K562 (cell line): ENCODE results near the gene AHNAK. TPM values are rescaled to one million over a fixed set of nuclear protein-coding genes. Genes with fewer than 3 reads are reported as not detected.

Experiments used
- CHD7 ChIP-seq: fragments of 200-600 bp; sonication (generic); IDR thresholded peaks from one replicate; pipeline ENCODE4 v1.6.1; 2012; ENCODE audit warnings: mild to moderate bottlenecking, low read depth, low read length, inconsistent platforms
- GTF2B ChIP-seq: IDR thresholded peaks from 2 replicates; pipeline ENCODE4 v1.6.1; 2011; ENCODE audit not compliant: insufficient read length; ENCODE audit errors: extremely low read depth
- KAT2B ChIP-seq: IDR thresholded peaks from one replicate; pipeline ENCODE4 v1.6.1; 2012; ENCODE audit warnings: low read depth, mild to moderate bottlenecking, control low read depth, inconsistent platforms, low read length, moderate library complexity
- MLLT1 ChIP-seq, 2 experiments: fragments of 450-650 bp; IDR thresholded peaks; 2 replicates each; pipeline ENCODE4 v1.6.1; 2016
- ZC3H11A ChIP-seq: IDR thresholded peaks from 2 replicates; pipeline ENCODE4 v1.6.1; 2012; ENCODE audit warnings: low read depth, low read length, improper control_type of control experiment
- ZC3H8 ChIP-seq: fragments of 450-650 bp; IDR thresholded peaks from 2 replicates; pipeline ENCODE4 v1.6.1; 2017
- ZNF592 ChIP-seq: fragments of 450-650 bp; IDR thresholded peaks from 2 replicates; pipeline ENCODE4 v1.6.1; 2017; ENCODE audit warnings: antibody characterized with exemption, mild to moderate bottlenecking
- polyA plus RNA-seq, 8 experiments: library from polyadenylated mRNA; depleted of rRNA in 4 of 8; stranded (reverse) in 5 of 8; unstranded in 3 of 8; fragments of >200 nt; fragmentation: Nextera tagmentation in 2 of 8; fragmentation: Illumina TruSeq in 1 of 8; extraction: Ambion mirVana in 2 of 8; extraction: Trizol in 1 of 8; gene quantifications; 2 replicates each; pipeline versions ENCODE4 v1.2.1 to v1.2.3, GENCODE V29; 2011 to 2014; ENCODE audit warnings: inconsistent platforms in 1 of 8, missing spikeins in 1 of 8
- total RNA-seq, 7 experiments: library from RNA; depleted of rRNA in 6 of 7; stranded (reverse); fragments of >200 nt in 6 of 7; fragmentation: Illumina TruSeq in 2 of 7; extraction: Trizol in 2 of 7; gene quantifications; 2 replicates each; pipeline versions ENCODE4 v1.2.1 to v1.2.3, GENCODE V29; 2011 to 2021; ENCODE audit warnings: low replicate concordance in 1 of 7

AHNAK gene
- total and polyA plus RNA-seq, 9 of the 15 experiments (the other 6 are each of a cell fraction or from before 2014, with no cell fraction given), result 1.5 to 89.7 (median 45.0) TPM

GRCh38 chr11:62402226-62402959, 144.2 kb downstream of the AHNAK start (continued):
- TF ChIP-seq CHD7, result no peak
- TF ChIP-seq KAT2B, result no peak
- TF ChIP-seq GTF2B, result no peak
- TF ChIP-seq ZC3H8, result no peak
- TF ChIP-seq ZNF592, result peak; percentile 69; the same call in 1 of the 2 replicates
- no peak for TF ChIP-seq ZC3H11A
- 0 out of 4 replicates have a peak, but pooled peaks of 1 of the 2 experiments have one; percentile 52 for TF ChIP-seq MLLT1 (IDR thresholded peaks at IDR 0.05)
